Thyroid gland (tissue), 4 donors: ENCODE measurements around the gene PCDHGA5. TPM values are rescaled to one million over a fixed set of nuclear protein-coding genes. Genes with fewer than 3 reads are reported as not detected.

ENCODE experiments used
- DNase-seq, 2 donors: peaks; one replicate each; pipeline ENCODE4 v3.0.0-alpha.2; 2019
- H3K27ac ChIP-seq, 3 donors: fragments of 200-600 bp; sonication (generic); 1 replicate in 2 of 3; 2 replicates in 1 of 3; pipeline ENCODE4 v1.5.1; 2016 to 2019; ENCODE audit warnings: mild to moderate bottlenecking in 1 of 3, moderate library complexity in 1 of 3
- H3K27me3 ChIP-seq: fragments of 200-600 bp; sonication (generic); one replicate; pipeline ENCODE4 v1.5.1; 2019
- H3K36me3 ChIP-seq, 2 donors: fragments of 200-600 bp; sonication (generic); one replicate each; pipeline ENCODE4 v1.5.1; 2016 to 2019
- H3K4me1 ChIP-seq, 2 donors: fragments of 200-600 bp; sonication (generic); one replicate each; pipeline ENCODE4 v1.5.1; 2017 to 2019
- H3K4me3 ChIP-seq, 3 donors: fragments of 200-600 bp; sonication (generic); replicated peaks in 1 of 3; 1 replicate in 2 of 3; 2 replicates in 1 of 3; pipeline ENCODE4 v1.5.1; 2016; ENCODE audit warnings: mild to moderate bottlenecking in 1 of 3
- H3K9me3 ChIP-seq: fragments of 200-600 bp; sonication (generic); one replicate; pipeline ENCODE4 v1.5.1; 2017
- POLR2A ChIP-seq, 2 donors: fragments of 450-650 bp; IDR thresholded peaks; one replicate each; pipeline ENCODE4 v1.6.1; 2017; ENCODE audit warnings: antibody characterized with exemption in 2 of 2, mild to moderate bottlenecking in 2 of 2, moderate library complexity in 1 of 2
- WGBS, 2 donors: methylation state at CpG; one replicate each; pipeline ENCODE4 v1.1.5; 2017; 5-methylcytosine and 5-hydroxymethylcytosine counted together
- intact Hi-C: fragments of 100-400 bp; cut with DNase I; formaldehyde crosslinking; loops from one replicate; pipeline ENCODE4 v1.15.1; 2023
- total RNA-seq, 4 donors: library from RNA; depleted of rRNA; stranded (reverse); fragments of >200 nt; gene quantifications; one replicate each; pipeline ENCODE4 v1.2.3, GENCODE V29; 2016
- TF ChIP-seq, protein P1 (sequence below), 6 experiments: fragments of 200-600 bp in 3 of 6; fragments of 450-650 bp in 3 of 6; sonication (generic) in 3 of 6; IDR thresholded peaks; one replicate each; pipeline ENCODE4 v1.5.1; 2016 to 2019; ENCODE audit warnings: antibody characterized with exemption in 6 of 6, mild to moderate bottlenecking in 2 of 6, inconsistent platforms in 1 of 6, moderate library complexity in 1 of 6

PCDHGA5 gene
- total RNA-seq, 4 donors from 2014 or later, result 3.5 to 5.3 (median 4.2) TPM

DNA sequence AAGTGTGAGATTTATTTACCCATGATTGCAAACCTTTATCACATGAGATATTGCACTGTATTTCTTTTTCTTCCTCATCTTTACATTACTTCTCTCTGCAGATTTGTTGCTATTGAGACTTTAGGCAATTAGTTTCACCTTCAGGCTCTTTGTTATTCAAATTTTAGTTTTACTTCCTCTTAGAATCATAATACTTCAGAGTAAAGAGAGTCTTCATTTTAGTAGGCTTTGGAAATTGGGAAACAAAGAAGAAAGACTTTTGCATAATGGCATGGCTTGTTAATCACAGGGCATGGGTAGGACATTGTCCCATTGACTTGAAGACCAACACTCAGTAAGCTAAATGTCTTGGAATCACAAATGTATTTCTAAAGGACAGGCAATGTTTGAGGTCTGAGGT is 1.2 kb upstream of the PCDHGA5 start:
- DNase-seq, result no peak
- intact Hi-C loops, result no loop called here
- TF ChIP-seq, protein P1, sequence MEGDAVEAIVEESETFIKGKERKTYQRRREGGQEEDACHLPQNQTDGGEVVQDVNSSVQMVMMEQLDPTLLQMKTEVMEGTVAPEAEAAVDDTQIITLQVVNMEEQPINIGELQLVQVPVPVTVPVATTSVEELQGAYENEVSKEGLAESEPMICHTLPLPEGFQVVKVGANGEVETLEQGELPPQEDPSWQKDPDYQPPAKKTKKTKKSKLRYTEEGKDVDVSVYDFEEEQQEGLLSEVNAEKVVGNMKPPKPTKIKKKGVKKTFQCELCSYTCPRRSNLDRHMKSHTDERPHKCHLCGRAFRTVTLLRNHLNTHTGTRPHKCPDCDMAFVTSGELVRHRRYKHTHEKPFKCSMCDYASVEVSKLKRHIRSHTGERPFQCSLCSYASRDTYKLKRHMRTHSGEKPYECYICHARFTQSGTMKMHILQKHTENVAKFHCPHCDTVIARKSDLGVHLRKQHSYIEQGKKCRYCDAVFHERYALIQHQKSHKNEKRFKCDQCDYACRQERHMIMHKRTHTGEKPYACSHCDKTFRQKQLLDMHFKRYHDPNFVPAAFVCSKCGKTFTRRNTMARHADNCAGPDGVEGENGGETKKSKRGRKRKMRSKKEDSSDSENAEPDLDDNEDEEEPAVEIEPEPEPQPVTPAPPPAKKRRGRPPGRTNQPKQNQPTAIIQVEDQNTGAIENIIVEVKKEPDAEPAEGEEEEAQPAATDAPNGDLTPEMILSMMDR (IDR thresholded peaks at IDR 0.05), result no peak
- TF ChIP-seq POLR2A (IDR thresholded peaks at IDR 0.05), result no peak
- Histone ChIP-seq H3K4me3 (no peak overlapping the region), H3K27ac (no peak overlapping the region), H3K9me3 (peaks cover 8% of the 10 kb centered on the region), H3K36me3 (no peaks in the 10 kb centered on the region), H3K4me1 (no peaks in the 10 kb centered on the region), H3K27me3 (no peaks in the 10 kb centered on the region)

- Histone ChIP-seq H3K27ac (no peak overlapping the region), H3K4me1 (no peaks in the 10 kb centered on the region), H3K4me3 (no peak overlapping the region), H3K36me3 (no peaks in the 10 kb centered on the region), H3K9me3 (peaks cover 4% of the 10 kb centered on the region), H3K27me3 (no peaks in the 10 kb centered on the region)
- intact Hi-C loops, result no loop called here
- no peak for DNase-seq
- no peak for TF ChIP-seq POLR2A (IDR thresholded peaks at IDR 0.05)
- TF ChIP-seq, protein P1 (IDR thresholded peaks at IDR 0.05), result no peak
- WGBS, 2 donors, result 30 to 38% methylated on average over 27 to 29 of the region's 46 CpGs
Measured at GRCh38 chr5:141366016-141366896, 2.3 kb downstream of the PCDHGA5 start.

- Histone ChIP-seq H3K27ac (no peak within 1 kb of the TSS), H3K36me3 (no peaks in the 10 kb centered on the region), H3K9me3 (no peaks in the 10 kb centered on the region), H3K4me3 (no peak within 1 kb of the TSS), H3K27me3 (no peaks in the 10 kb centered on the region), H3K4me1 (no peaks in the 10 kb centered on the region)
- DNase-seq, result peak; percentile 50 to 56
- intact Hi-C loops, result no loop called here
- WGBS, 2 donors, result 13 to 18% methylated on average over 32 of the region's 32 CpGs
- TF ChIP-seq, protein P1 (IDR thresholded peaks at IDR 0.05), result peak in 3 of 6 experiments; percentile 31 to 46 (median 36)
- TF ChIP-seq POLR2A (IDR thresholded peaks at IDR 0.05), result no peak
Measured at GRCh38 chr5:141369994-141370848, 6.3 kb downstream of the PCDHGA5 start, which contains the start of gene PCDHGB3. Gene PCDHGB3, plus strand, starts transcription at chr5:141370242. Its CDS starts 153 bp downstream, at chr5:141370395.

DNA sequence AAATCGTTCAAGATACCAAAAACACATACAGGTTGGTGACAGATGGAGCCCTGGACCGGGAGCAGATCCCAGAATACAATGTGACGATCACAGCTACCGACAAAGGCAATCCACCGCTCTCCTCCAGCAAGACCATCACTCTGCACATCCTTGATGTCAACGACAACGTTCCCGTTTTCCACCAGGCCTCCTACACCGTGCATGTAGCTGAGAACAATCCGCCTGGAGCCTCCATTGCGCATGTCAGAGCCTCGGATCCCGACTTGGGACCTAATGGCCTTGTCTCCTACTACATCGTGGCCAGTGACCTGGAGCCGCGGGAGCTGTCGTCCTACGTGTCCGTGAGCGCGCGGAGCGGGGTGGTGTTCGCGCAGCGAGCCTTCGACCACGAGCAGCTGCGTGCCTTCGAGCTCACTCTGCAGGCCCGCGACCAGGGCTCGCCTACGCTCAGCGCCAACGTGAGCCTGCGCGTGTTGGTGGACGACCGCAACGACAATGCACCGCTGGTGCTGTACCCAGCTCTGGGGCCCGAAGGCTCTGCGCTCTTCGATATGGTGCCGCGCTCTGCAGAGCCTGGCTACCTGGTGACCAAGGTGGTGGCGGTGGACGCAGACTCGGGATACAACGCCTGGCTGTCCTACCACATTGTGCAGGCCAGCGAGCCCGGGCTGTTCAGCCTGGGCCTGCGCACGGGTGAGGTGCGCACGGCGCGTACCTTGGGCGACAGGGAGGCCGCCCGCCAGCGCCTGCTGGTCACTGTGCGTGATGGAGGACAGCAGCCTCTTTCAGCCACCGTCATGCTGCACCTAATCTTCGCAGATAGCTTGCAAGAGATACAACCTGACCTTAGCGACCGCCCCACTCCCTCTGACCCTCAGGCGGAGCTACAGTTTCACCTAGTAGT is 7.9 kb downstream of the PCDHGA5 start:
- WGBS, 2 donors, result 26 to 49% methylated on average over 19 to 45 of the region's 69 CpGs
- H3K36me3 ChIP-seq, result no peaks in the 10 kb centered on the region
- H3K9me3 ChIP-seq, result no peaks in the 10 kb centered on the region
- no peaks in the 10 kb centered on the region for H3K4me1 ChIP-seq
- intact Hi-C loops, result no loop called here
- no peaks in the 10 kb centered on the region for H3K27me3 ChIP-seq
- no peak overlapping the region for H3K4me3 ChIP-seq
- TF ChIP-seq, protein P1 (IDR thresholded peaks at IDR 0.05), result no peak
- TF ChIP-seq POLR2A (IDR thresholded peaks at IDR 0.05), result no peak
- DNase-seq, result no peak
- no peak overlapping the region for H3K27ac ChIP-seq
